ENCODE results near the gene LTBR.

The LTBR gene

DNA sequence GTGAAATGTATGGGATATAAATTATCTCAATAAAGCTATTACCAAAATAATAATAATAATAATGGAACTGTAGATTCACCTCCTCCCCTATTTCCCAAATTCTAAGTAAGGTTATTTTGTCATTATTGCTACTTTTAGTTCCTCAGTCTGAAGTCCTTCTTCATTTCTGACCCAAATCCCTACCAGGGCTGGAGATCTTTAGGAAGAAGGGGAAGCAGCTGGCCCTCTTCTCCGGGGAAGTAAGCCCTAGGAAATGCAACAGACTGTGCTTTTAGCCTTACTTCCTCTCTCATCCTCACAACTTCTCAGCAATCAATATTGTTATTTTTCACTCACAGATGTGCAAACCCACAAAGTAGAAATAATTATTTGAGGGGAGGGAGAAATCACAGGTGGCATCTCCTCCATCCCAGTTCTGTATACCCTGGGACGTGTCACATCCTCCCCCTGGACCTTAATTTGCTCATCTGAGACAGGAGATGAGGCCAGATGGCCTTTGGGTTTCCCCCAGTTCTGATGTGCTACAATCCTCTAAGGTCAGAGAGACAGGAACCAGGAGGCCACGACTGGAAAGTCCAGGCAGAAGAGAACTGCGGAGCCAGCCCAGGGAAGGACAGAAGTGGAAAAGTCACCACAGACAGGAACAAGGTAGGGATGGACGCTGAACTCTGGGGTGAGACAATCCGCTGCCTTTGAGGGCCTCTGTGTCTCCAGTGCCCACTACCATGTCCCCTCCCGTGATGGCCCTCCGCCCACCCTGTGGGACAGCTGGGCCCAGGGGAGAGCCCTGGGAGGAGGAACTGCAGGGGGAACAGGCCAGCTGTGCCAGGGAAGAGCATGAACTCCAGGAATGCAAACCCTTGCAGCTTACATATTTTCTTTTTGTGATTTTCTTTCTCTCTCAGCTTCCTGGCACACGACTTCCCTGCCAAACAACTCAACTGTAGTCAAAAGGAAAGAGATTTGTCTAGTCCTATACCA lies 31.5 kb upstream of the LTBR start:
- WGBS (ENCODE audit: extremely low coverage, insufficient coverage, low lambda C conversion rate) = no CpG with 5 or more reads among the region's 9 CpGs

GRCh38 chr12:6354495-6355393 lies 29.2 kb upstream of the LTBR start:
- no CpG with 5 or more reads among the region's 10 CpGs for WGBS (ENCODE audit: extremely low coverage, insufficient coverage, low lambda C conversion rate)
- no peaks in the 10 kb centered on the region for H3K27me3 ChIP-seq (ENCODE audit: insufficient read depth, low read length, poor library complexity)
- H3K4me2 ChIP-seq (ENCODE audit: low read length) = no peak overlapping the region
- no peaks in the 10 kb centered on the region for H3K79me2 ChIP-seq (ENCODE audit: control insufficient read depth, insufficient read depth, low read length)
- no peak overlapping the region for H3K56ac ChIP-seq (ENCODE audit: low read length)
- no peak overlapping the region for H3K18ac ChIP-seq (ENCODE audit: low read length)
- no peak for DNase-seq
- no peak overlapping the region for H2AK5ac ChIP-seq (ENCODE audit: low read length)
- no peak overlapping the region for H3K4me3 ChIP-seq (ENCODE audit: low read length)
- H3K4me1 ChIP-seq (ENCODE audit: control insufficient read depth, low read depth, low read length) = no peaks in the 10 kb centered on the region
- H3K79me1 ChIP-seq (ENCODE audit: low read length) = no peaks in the 10 kb centered on the region
- H2BK15ac ChIP-seq (replicated peaks; ENCODE audit: low read depth) = no peak overlapping the region
- no peak overlapping the region for H4K8ac ChIP-seq (ENCODE audit: low read depth, low read length)
- no peak overlapping the region for H3K23ac ChIP-seq (ENCODE audit: low read length)
- H3K36me3 ChIP-seq (ENCODE audit: control insufficient read depth, insufficient read depth, low read length) = no peaks in the 10 kb centered on the region
- H2BK5ac ChIP-seq (ENCODE audit: low read length) = no peak overlapping the region
- no peak overlapping the region for H2BK120ac ChIP-seq (ENCODE audit: low read depth, low read length)
- H3K4ac ChIP-seq (ENCODE audit: low read depth, low read length) = no peak overlapping the region
- no peak overlapping the region for H4K5ac ChIP-seq (ENCODE audit: low read length)
- H3K27ac ChIP-seq (ENCODE audit: low read depth, low read length) = no peak overlapping the region
- H3K9ac ChIP-seq (ENCODE audit: low read length) = no peak overlapping the region

More for the DNA sequence above, 31.5 kb upstream of the LTBR start:
- Histone ChIP-seq H3K4ac (ENCODE audit: low read depth, low read length) (no peak overlapping the region), H3K56ac (ENCODE audit: low read length) (no peak overlapping the region), H2BK5ac (ENCODE audit: low read length) (no peak overlapping the region), H3K4me3 (ENCODE audit: low read length) (no peak overlapping the region), H3K36me3 (ENCODE audit: control insufficient read depth, insufficient read depth, low read length) (no peaks in the 10 kb centered on the region), H3K79me2 (ENCODE audit: control insufficient read depth, insufficient read depth, low read length) (no peaks in the 10 kb centered on the region), H2AK5ac (ENCODE audit: low read length) (no peak overlapping the region), H3K79me1 (ENCODE audit: low read length) (no peaks in the 10 kb centered on the region), H2BK120ac (ENCODE audit: low read depth, low read length) (no peak overlapping the region), H3K9ac (ENCODE audit: low read length) (no peak overlapping the region), H3K4me1 (ENCODE audit: control insufficient read depth, low read depth, low read length) (no peaks in the 10 kb centered on the region), H3K18ac (ENCODE audit: low read length) (no peak overlapping the region), H3K27me3 (ENCODE audit: insufficient read depth, low read length, poor library complexity) (no peaks in the 10 kb centered on the region), H2BK15ac (replicated peaks; ENCODE audit: low read depth) (no peak overlapping the region), H4K5ac (ENCODE audit: low read length) (no peak overlapping the region), H3K27ac (ENCODE audit: low read depth, low read length) (no peak overlapping the region), H4K8ac (ENCODE audit: low read depth, low read length) (no peak overlapping the region), H3K23ac (ENCODE audit: low read length) (no peak overlapping the region), H3K4me2 (ENCODE audit: low read length) (no peak overlapping the region)
- DNase-seq = no peak

DNA sequence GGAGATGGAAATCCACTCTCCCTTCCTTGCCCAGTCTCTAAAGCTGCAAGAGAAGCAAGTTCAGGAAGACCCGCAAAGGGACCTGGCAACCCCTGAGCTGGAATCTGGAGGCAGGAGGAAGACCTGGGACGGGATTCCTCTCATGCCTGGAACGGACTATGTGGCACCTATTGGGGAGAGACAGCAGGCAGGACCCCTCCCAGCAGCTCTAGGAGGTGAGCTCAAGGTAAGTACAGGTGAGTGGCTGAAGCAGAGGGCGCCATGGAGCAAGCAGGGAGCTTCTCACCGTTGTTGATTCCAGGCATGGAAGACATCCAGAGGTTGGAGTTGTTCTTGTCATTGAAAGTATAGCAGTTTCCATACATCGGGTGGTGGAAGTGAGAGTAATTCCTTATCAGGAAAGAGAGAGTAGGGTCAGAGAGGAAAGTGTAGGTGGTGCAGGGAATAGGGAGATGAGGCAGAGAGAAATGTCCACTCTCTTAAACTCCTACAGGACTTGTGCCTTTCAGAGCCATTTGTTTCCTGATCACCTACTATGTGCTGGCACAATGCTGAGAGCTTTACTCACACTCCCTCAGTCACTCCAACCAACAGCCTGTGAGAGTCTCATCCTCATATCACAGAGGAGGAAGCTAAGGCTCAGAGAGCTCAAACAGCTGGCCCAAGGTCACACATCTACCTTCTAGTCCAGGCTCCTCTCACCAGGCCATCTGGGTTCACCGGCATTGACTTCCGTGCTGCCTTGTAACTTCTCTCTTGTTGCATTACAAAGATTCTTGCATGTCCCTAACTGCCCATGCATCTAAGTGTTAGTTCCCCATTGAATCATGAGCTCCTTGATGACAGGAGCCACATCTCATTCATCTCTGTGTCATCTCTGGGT lies 28.2 kb upstream of the LTBR start:
- H3K79me1 ChIP-seq (ENCODE audit: low read length) = no peaks in the 10 kb centered on the region
- no peaks in the 10 kb centered on the region for H3K36me3 ChIP-seq (ENCODE audit: control insufficient read depth, insufficient read depth, low read length)
- no peak overlapping the region for H2BK120ac ChIP-seq (ENCODE audit: low read depth, low read length)
- DNase-seq = peak; percentile 81
- H4K5ac ChIP-seq (ENCODE audit: low read length) = no peak overlapping the region
- H2AK5ac ChIP-seq (ENCODE audit: low read length) = no peak overlapping the region
- no peak overlapping the region for H3K23ac ChIP-seq (ENCODE audit: low read length)
- no peaks in the 10 kb centered on the region for H3K4me1 ChIP-seq (ENCODE audit: control insufficient read depth, low read depth, low read length)
- no peaks in the 10 kb centered on the region for H3K27me3 ChIP-seq (ENCODE audit: insufficient read depth, low read length, poor library complexity)
- H3K18ac ChIP-seq (ENCODE audit: low read length) = no peak overlapping the region
- H2BK5ac ChIP-seq (ENCODE audit: low read length) = no peak overlapping the region
- no peak overlapping the region for H3K4me3 ChIP-seq (ENCODE audit: low read length)
- no peaks in the 10 kb centered on the region for H3K79me2 ChIP-seq (ENCODE audit: control insufficient read depth, insufficient read depth, low read length)
- no peak overlapping the region for H3K27ac ChIP-seq (ENCODE audit: low read depth, low read length)
- no peak overlapping the region for H3K9ac ChIP-seq (ENCODE audit: low read length)
- H3K4me2 ChIP-seq (ENCODE audit: low read length) = no peak overlapping the region
- no peak overlapping the region for H4K8ac ChIP-seq (ENCODE audit: low read depth, low read length)
- no CpG with 5 or more reads among the region's 8 CpGs for WGBS (ENCODE audit: extremely low coverage, insufficient coverage, low lambda C conversion rate)
- H3K4ac ChIP-seq (ENCODE audit: low read depth, low read length) = no peak overlapping the region
- no peak overlapping the region for H2BK15ac ChIP-seq (replicated peaks; ENCODE audit: low read depth)
- no peak overlapping the region for H3K56ac ChIP-seq (ENCODE audit: low read length)

GRCh38 chr12:6356374-6356820 lies 27.6 kb upstream of the LTBR start:
- no peak overlapping the region for H2BK15ac ChIP-seq (replicated peaks; ENCODE audit: low read depth)
- DNase-seq = no peak
- no peak overlapping the region for H2BK120ac ChIP-seq (ENCODE audit: low read depth, low read length)
- WGBS (ENCODE audit: extremely low coverage, insufficient coverage, low lambda C conversion rate) = no CpG with 5 or more reads among the region's 5 CpGs
- no peak overlapping the region for H3K56ac ChIP-seq (ENCODE audit: low read length)
- no peaks in the 10 kb centered on the region for H3K4me1 ChIP-seq (ENCODE audit: control insufficient read depth, low read depth, low read length)
- no peak overlapping the region for H3K4me2 ChIP-seq (ENCODE audit: low read length)
- H3K18ac ChIP-seq (ENCODE audit: low read length) = no peak overlapping the region
- no peak overlapping the region for H4K8ac ChIP-seq (ENCODE audit: low read depth, low read length)
- no peaks in the 10 kb centered on the region for H3K79me1 ChIP-seq (ENCODE audit: low read length)
- H3K4me3 ChIP-seq (ENCODE audit: low read length) = no peak overlapping the region
- no peak overlapping the region for H3K4ac ChIP-seq (ENCODE audit: low read depth, low read length)
- no peaks in the 10 kb centered on the region for H3K36me3 ChIP-seq (ENCODE audit: control insufficient read depth, insufficient read depth, low read length)
- no peak overlapping the region for H3K9ac ChIP-seq (ENCODE audit: low read length)
- no peaks in the 10 kb centered on the region for H3K79me2 ChIP-seq (ENCODE audit: control insufficient read depth, insufficient read depth, low read length)
- H3K27me3 ChIP-seq (ENCODE audit: insufficient read depth, low read length, poor library complexity) = no peaks in the 10 kb centered on the region
- H2AK5ac ChIP-seq (ENCODE audit: low read length) = no peak overlapping the region
- H3K27ac ChIP-seq (ENCODE audit: low read depth, low read length) = no peak overlapping the region
- H4K5ac ChIP-seq (ENCODE audit: low read length) = no peak overlapping the region
- no peak overlapping the region for H3K23ac ChIP-seq (ENCODE audit: low read length)
- no peak overlapping the region for H2BK5ac ChIP-seq (ENCODE audit: low read length)

- no peaks in the 10 kb centered on the region for H3K4me1 ChIP-seq (ENCODE audit: control insufficient read depth, low read depth, low read length)
- no peak overlapping the region for H3K18ac ChIP-seq (ENCODE audit: low read length)
- no CpG with 5 or more reads among the region's 1 CpG for WGBS (ENCODE audit: extremely low coverage, insufficient coverage, low lambda C conversion rate)
- H3K27ac ChIP-seq (ENCODE audit: low read depth, low read length) = no peak overlapping the region
- H3K56ac ChIP-seq (ENCODE audit: low read length) = no peak overlapping the region
- DNase-seq = no peak
- no peak overlapping the region for H2BK120ac ChIP-seq (ENCODE audit: low read depth, low read length)
- no peak overlapping the region for H2BK5ac ChIP-seq (ENCODE audit: low read length)
- H3K27me3 ChIP-seq (ENCODE audit: insufficient read depth, low read length, poor library complexity) = no peaks in the 10 kb centered on the region
- H4K8ac ChIP-seq (ENCODE audit: low read depth, low read length) = no peak overlapping the region
- H2BK15ac ChIP-seq (replicated peaks; ENCODE audit: low read depth) = no peak overlapping the region
- H4K5ac ChIP-seq (ENCODE audit: low read length) = no peak overlapping the region
- no peak overlapping the region for H3K23ac ChIP-seq (ENCODE audit: low read length)
- peaks cover 3% of the 10 kb centered on the region for H3K79me1 ChIP-seq (ENCODE audit: low read length)
- no peak overlapping the region for H3K4me2 ChIP-seq (ENCODE audit: low read length)
- H3K4ac ChIP-seq (ENCODE audit: low read depth, low read length) = no peak overlapping the region
- H3K4me3 ChIP-seq (ENCODE audit: low read length) = no peak overlapping the region
- no peak overlapping the region for H2AK5ac ChIP-seq (ENCODE audit: low read length)
- no peaks in the 10 kb centered on the region for H3K79me2 ChIP-seq (ENCODE audit: control insufficient read depth, insufficient read depth, low read length)
- no peak overlapping the region for H3K9ac ChIP-seq (ENCODE audit: low read length)
- peaks cover 2% of the 10 kb centered on the region for H3K36me3 ChIP-seq (ENCODE audit: control insufficient read depth, insufficient read depth, low read length)
Observed at GRCh38 chr12:6358881-6359280, 25.1 kb upstream of the LTBR start.

Data from mesendoderm (in vitro differentiated cells).